Measurements from ENCODE around the gene CPHXL2.

Gene CPHXL2

DNA sequence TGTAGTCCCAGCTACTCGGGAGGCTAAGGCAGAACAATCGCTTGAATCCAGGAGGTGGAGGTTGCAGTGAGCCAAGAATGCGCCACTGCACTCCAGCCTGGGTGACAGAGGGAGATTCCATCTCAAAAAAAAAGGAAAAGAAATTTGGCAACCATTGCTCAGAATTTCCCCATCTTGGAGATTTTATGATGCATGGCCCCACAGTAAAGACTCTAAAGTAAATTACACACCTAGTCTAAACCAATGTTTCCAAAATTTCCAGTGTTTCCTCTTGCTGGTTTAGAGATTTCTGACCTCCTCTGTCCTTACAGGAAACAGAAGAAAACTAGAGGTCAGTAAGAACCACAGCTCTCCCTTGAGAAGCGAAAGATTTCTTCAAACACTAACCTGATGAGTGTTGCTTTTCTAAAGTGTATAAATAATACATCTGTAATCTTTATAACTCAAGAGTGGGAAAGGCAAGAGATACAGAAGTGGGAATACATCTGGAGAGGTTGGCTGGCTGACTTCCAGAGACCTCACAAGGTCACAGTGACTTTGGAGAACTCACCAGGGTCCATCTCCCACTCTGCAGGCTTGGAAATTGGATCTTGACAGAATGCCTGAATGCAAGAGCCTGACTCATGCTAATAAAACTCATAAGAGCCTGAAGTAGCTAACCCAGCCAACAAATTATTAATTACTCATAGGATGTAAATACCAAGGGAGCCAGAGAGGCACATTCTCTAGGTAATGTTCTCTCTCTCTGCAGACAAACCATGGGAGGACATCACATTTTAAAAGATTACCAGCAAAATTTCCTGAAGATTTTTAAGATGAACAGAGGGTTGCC is 62.5 kb downstream of the CPHXL2 start:
- no peak overlapping the region for H3K4me3 ChIP-seq (ENCODE audit: control insufficient read depth, low read depth, low read length)
- TF ChIP-seq CTCF (conservative IDR thresholded peaks at IDR 0.05; ENCODE audit: control insufficient read depth, insufficient read depth, low read depth, low read length), result no peak
- peak; percentile 79 for DNase-seq (ENCODE audit: low read depth)
